ENCODE measurements around the gene RPS3A.
A peak's percentile ranks its signal among the peaks of the same experiment; 100 is the strongest.

The RPS3A gene

GRCh38 chr4:151139814-151140213 is 40.4 kb downstream of the RPS3A start:
- Histone ChIP-seq H3K4me3 (no peak overlapping the region), H4K20me1 (no peaks in the 10 kb centered on the region), H3K9me3 (replicated peaks in 1 of 11) (no peaks in the 10 kb centered on the region), H3K27ac (no peak overlapping the region), H3K9ac (no peak overlapping the region), H3K4me1 (peaks cover 0 to 17% (median 0%) of the 10 kb centered on the region in 10 experiments; a peak in 6 of 20 replicates), H3K4me2 (no peak overlapping the region), H3K36me3 (no peaks in the 10 kb centered on the region), H3K27me3 (no peaks in the 10 kb centered on the region)
- TF ChIP-seq Cebpa-rat (IDR thresholded peaks at IDR 0.05): no peak

GRCh38 chr4:151142758-151143157 is 43.3 kb downstream of the RPS3A start:
- H3K36me3 ChIP-seq: no peaks in the 10 kb centered on the region
- no peak overlapping the region for H3K4me3 ChIP-seq
- peak overlapping the region in 2 of 11 experiments; percentile 39 to 40; a peak in 4 of 22 replicates for H3K4me2 ChIP-seq

DNA sequence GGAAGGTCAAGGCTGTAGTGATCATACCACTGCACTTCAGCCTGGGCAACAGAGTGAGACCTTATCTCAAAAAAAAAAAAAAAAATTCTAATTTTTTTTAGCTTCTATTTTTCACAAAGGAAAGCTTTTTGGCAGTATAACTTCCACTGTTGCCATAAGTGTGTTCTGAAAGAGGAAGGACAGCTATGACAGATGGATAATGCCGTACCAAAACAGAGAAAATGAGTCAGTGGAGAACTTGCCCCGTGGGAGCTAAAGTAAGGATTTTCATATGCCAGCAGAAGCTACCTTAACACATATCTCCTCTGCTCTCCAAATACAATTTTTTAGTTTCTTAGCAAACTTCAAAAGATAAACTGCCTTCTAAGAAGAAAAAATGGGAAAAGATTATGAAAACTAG is 43.7 kb downstream of the RPS3A start:
- H3K4me2 ChIP-seq: peak overlapping the region in 2 of 11 experiments; percentile 39 to 40; a peak in 4 of 22 replicates
- peaks cover 0 to 17% (median 0%) of the 10 kb centered on the region in 10 experiments; a peak in 6 of 20 replicates for H3K4me1 ChIP-seq
- no peak overlapping the region for H3K9ac ChIP-seq
- H3K9me3 ChIP-seq (replicated peaks in 1 of 11): no peaks in the 10 kb centered on the region
- H3K4me3 ChIP-seq: no peak overlapping the region
- H3K27me3 ChIP-seq: no peaks in the 10 kb centered on the region
- TF ChIP-seq Cebpa-rat (IDR thresholded peaks at IDR 0.05): no peak
- no peak overlapping the region for H3K27ac ChIP-seq
- no peaks in the 10 kb centered on the region for H3K36me3 ChIP-seq
- no peaks in the 10 kb centered on the region for H4K20me1 ChIP-seq

More at GRCh38 chr4:151142758-151143157, 43.3 kb downstream of the RPS3A start:
- no peaks in the 10 kb centered on the region for H3K27me3 ChIP-seq
- H3K27ac ChIP-seq: no peak overlapping the region
- H3K4me1 ChIP-seq: peaks cover 0 to 17% (median 0%) of the 10 kb centered on the region in 10 experiments; a peak in 6 of 20 replicates
- no peak overlapping the region for H3K9ac ChIP-seq
- TF ChIP-seq Cebpa-rat (IDR thresholded peaks at IDR 0.05): no peak
- no peaks in the 10 kb centered on the region for H4K20me1 ChIP-seq
- H3K9me3 ChIP-seq (replicated peaks in 1 of 11): no peaks in the 10 kb centered on the region

- TF ChIP-seq Cebpa-rat (IDR thresholded peaks at IDR 0.05): no peak
- Histone ChIP-seq H3K4me1 (peaks cover 0 to 17% (median 0%) of the 10 kb centered on the region in 10 experiments; a peak in 6 of 20 replicates), H3K36me3 (no peaks in the 10 kb centered on the region), H4K20me1 (no peaks in the 10 kb centered on the region), H3K27ac (no peak overlapping the region), H3K4me3 (no peak overlapping the region), H3K4me2 (no peak overlapping the region), H3K9ac (no peak overlapping the region), H3K27me3 (no peaks in the 10 kb centered on the region), H3K9me3 (replicated peaks in 1 of 11) (no peaks in the 10 kb centered on the region)
Observed at GRCh38 chr4:151143811-151144210, 44.4 kb downstream of the RPS3A start.

- no peak overlapping the region for H3K27ac ChIP-seq
- no peaks in the 10 kb centered on the region for H3K36me3 ChIP-seq
- no peak overlapping the region for H3K4me2 ChIP-seq
- no peak overlapping the region for H3K4me3 ChIP-seq
- H3K9ac ChIP-seq: no peak overlapping the region
- no peaks in the 10 kb centered on the region for H3K9me3 ChIP-seq (replicated peaks in 1 of 11)
- H4K20me1 ChIP-seq: no peaks in the 10 kb centered on the region
- TF ChIP-seq Cebpa-rat (IDR thresholded peaks at IDR 0.05): no peak
- no peaks in the 10 kb centered on the region for H3K27me3 ChIP-seq
- peaks cover 0 to 17% (median 0%) of the 10 kb centered on the region in 10 experiments; a peak in 6 of 20 replicates for H3K4me1 ChIP-seq
Observed at GRCh38 chr4:151144329-151145072, 45.1 kb downstream of the RPS3A start.

DNA sequence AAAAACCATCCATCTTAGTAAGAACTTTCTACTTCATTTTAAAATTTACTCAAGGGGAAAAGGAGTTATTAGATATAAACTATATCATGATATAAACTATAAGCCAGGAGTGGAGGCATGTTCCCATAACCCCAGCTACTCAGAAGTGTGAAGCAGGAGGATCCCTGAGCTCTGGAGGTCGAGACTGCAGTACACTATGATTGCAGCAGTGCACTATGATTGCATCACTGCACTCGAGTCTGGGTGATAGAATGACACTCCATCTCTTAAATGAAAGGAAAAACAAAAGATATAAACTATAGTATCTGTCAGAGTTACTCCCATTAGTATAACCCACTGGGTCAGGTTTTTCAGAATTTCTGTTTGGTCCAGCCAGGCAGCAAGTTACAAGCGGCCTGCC is 47.6 kb downstream of the RPS3A start:
- Histone ChIP-seq H4K20me1 (no peaks in the 10 kb centered on the region), H3K4me1 (peaks cover 0 to 17% (median 0%) of the 10 kb centered on the region in 10 experiments; a peak in 6 of 20 replicates), H3K4me3 (no peak overlapping the region), H3K4me2 (no peak overlapping the region), H3K9me3 (replicated peaks in 1 of 11) (no peaks in the 10 kb centered on the region), H3K27ac (no peak overlapping the region), H3K27me3 (no peaks in the 10 kb centered on the region), H3K36me3 (no peaks in the 10 kb centered on the region), H3K9ac (no peak overlapping the region)
- 0 out of 22 replicates have a peak, but pooled peaks of 1 of the 11 experiments have one; percentile 33 for TF ChIP-seq Cebpa-rat (IDR thresholded peaks at IDR 0.05)

GRCh38 chr4:151148261-151148660 is 48.8 kb downstream of the RPS3A start:
- Histone ChIP-seq H3K4me3 (no peak overlapping the region), H3K9me3 (replicated peaks in 1 of 11) (no peaks in the 10 kb centered on the region)
- no peak for TF ChIP-seq Cebpa-rat (IDR thresholded peaks at IDR 0.05)

DNA sequence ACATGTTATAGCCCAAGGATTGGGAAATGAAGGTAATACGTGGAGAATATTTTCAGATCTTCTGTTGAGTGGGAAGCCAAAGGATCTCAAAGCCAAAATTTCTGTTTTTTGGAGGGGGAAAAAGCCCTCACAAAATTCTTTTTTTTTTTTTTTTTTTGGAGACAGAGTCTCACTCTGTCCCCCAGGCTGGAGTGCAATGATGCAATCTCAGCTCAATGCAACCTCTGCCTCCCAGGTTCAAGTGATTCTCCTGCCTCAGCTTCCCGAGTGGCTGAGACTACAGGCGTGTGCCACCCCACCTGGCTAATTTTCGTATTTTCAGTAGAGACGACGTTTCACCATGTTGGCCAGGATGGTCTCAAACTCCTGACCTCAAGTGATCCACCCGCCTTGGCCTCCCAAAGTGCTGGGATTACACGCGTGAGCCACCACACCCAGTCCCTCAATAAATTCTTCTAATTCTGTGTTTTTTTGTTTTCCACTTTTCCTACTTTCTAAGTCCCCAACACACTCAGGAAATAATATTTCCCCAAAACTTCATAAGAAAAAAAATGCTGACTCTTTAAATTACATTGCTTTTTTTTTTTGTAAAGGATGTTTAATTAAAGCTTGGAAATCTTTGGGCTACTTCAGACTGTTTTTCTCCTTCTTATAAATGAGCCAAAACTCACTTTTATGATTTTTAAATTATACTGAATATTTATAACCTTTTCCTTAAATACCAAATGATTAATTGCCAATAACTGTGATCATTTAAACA is 51.6 kb downstream of the RPS3A start:
- Histone ChIP-seq H3K4me2 (no peak overlapping the region), H3K9me3 (replicated peaks in 1 of 11) (no peaks in the 10 kb centered on the region), H3K27me3 (no peaks in the 10 kb centered on the region), H3K36me3 (no peaks in the 10 kb centered on the region), H4K20me1 (no peaks in the 10 kb centered on the region), H3K4me3 (no peak overlapping the region), H3K4me1 (peaks cover 0 to 13% (median 0%) of the 10 kb centered on the region in 10 experiments; a peak in 3 of 20 replicates), H3K9ac (no peak overlapping the region), H3K27ac (no peak overlapping the region)
- no peak for TF ChIP-seq Cebpa-rat (IDR thresholded peaks at IDR 0.05)

More at GRCh38 chr4:151148261-151148660, 48.8 kb downstream of the RPS3A start:
- no peak overlapping the region for H3K9ac ChIP-seq
- no peak overlapping the region for H3K4me2 ChIP-seq
- H3K4me1 ChIP-seq: peaks cover 0 to 7% (median 0%) of the 10 kb centered on the region in 10 experiments; a peak in 6 of 20 replicates
- H3K36me3 ChIP-seq: no peaks in the 10 kb centered on the region
- H3K27ac ChIP-seq: no peak overlapping the region
- H3K27me3 ChIP-seq: no peaks in the 10 kb centered on the region
- H4K20me1 ChIP-seq: no peaks in the 10 kb centered on the region

DNA sequence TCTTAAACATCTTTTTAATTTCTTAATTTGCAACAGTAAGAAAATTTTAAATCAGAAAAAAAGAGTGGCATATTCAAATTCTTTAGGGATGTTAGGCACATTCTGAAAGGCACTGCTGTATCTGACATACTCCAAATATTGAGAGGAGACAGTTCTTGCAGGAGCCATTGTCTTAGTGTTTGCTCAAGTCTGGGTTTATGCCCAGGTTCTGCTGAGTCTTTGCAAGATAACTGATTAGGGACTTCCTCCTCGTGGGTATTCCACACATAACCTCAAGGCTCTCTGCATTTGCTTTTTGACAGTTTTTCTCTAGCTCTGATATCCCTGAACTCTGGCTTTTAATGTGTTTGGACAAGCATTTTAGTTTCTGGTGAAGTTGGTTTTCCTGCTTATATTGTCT is 52.6 kb downstream of the RPS3A start:
- Histone ChIP-seq H3K27me3 (no peaks in the 10 kb centered on the region), H3K36me3 (no peaks in the 10 kb centered on the region), H4K20me1 (no peaks in the 10 kb centered on the region), H3K27ac (no peak overlapping the region), H3K4me2 (no peak overlapping the region), H3K4me1 (peaks cover 0 to 13% (median 0%) of the 10 kb centered on the region in 10 experiments; a peak in 3 of 20 replicates), H3K4me3 (no peak overlapping the region), H3K9ac (no peak overlapping the region), H3K9me3 (replicated peaks in 1 of 11) (no peaks in the 10 kb centered on the region)
- no peak for TF ChIP-seq Cebpa-rat (IDR thresholded peaks at IDR 0.05)

Data from BLaER1 treated with 17β-estradiol and CSF1 and Interleukin-3, amounts not matched to agents 10 nM and 100 nM (cell line).